Left lung (tissue), 10 donors: ENCODE measurements around the gene PRDM5. TPM values are rescaled to one million over a fixed set of nuclear protein-coding genes. Genes with fewer than 3 reads are reported as not detected.

ENCODE experiments used
- ATAC-seq: fragments of 200-7000 bp; cut with Tn5 transposase; one replicate; pipeline ENCODE4 v1.9.1; 2020; ENCODE audit warnings: moderate library complexity
- DNase-seq, 4 donors: peaks; one replicate each; pipeline ENCODE4 v3.0.0-alpha.2; 2013 to 2020
- H3K27ac ChIP-seq, 2 donors: fragments of 200-600 bp; sonication (generic) in 1 of 2; one replicate each; pipeline versions ENCODE4 v1.5.0 to v1.8.0; 2020 to 2021
- H3K27me3 ChIP-seq, 2 donors: fragments of 200-600 bp; sonication (generic) in 1 of 2; one replicate each; pipeline versions ENCODE4 v1.5.0 to v1.8.0; 2020 to 2021
- H3K36me3 ChIP-seq, 2 donors: fragments of 200-600 bp; sonication (generic) in 1 of 2; one replicate each; pipeline versions ENCODE4 v1.5.0 to v1.8.0; 2020 to 2021
- H3K4me1 ChIP-seq, 2 donors: fragments of 200-600 bp; one replicate each; pipeline ENCODE4 v1.8.0; 2021
- H3K4me3 ChIP-seq, 2 donors: fragments of 200-600 bp; sonication (generic) in 1 of 2; one replicate each; pipeline versions ENCODE4 v1.5.0 to v1.8.0; 2020 to 2021; ENCODE audit warnings: mild to moderate bottlenecking in 1 of 2
- H3K9me3 ChIP-seq, 2 donors: fragments of 200-600 bp; sonication (generic) in 1 of 2; one replicate each; pipeline versions ENCODE4 v1.5.0 to v1.8.0; 2020 to 2021
- intact Hi-C, 2 donors: fragments of 100-400 bp; cut with DNase I; formaldehyde crosslinking; loops; one replicate each; pipeline versions ENCODE4 v1.11.2 to v1.14.2; 2022
- polyA plus RNA-seq, 6 donors: library from polyadenylated mRNA; unstranded; fragments of 120-200 nt; gene quantifications; one replicate each; pipeline ENCODE4 v1.2.1, GENCODE V29; 2013; ENCODE audit not compliant: insufficient read length in 6 of 6
- total RNA-seq, 2 donors: library from RNA; stranded (reverse); fragmentation: NEBNext Ultra II Directional; extraction: Animal tissue kit (Norgen Biotek cat#: 25700); gene quantifications; one replicate each; pipeline ENCODE4 v1.2.1, GENCODE V29; 2021
- TF ChIP-seq, protein P1 (sequence below), 2 donors: fragments of 200-600 bp; sonication (generic) in 1 of 2; IDR thresholded peaks; one replicate each; pipeline versions ENCODE4 v1.5.0 to v1.8.0; 2021; ENCODE audit warnings: antibody characterized with exemption in 2 of 2
- donor health status: DM: no; HTN: yes; CAD: no.
- donor health status: DM: no; HTN: no; CAD: no.

The PRDM5 gene
- total and polyA plus RNA-seq, 8 donors = 12.1 to 35.1 (median 30.3) TPM

DNA sequence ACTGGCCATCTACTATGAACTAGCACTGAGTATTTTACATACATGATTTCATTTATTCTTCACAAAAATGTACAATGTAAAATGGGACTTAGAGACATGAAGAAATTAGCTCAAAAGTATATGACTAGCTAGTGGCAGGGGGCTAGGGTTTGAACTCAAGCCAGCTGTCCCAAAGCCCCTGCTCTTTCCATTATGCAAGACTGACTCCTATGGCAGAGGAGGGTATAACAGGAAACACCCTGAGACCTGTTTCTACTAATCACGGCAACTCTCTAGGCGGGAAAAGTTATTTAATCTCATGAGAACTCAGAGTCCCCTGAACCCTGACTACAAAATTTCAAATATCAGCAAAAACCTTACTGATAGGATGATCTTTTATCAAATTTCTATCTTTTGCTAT, 150.6 kb downstream of the PRDM5 start:
- TF ChIP-seq, protein P1, sequence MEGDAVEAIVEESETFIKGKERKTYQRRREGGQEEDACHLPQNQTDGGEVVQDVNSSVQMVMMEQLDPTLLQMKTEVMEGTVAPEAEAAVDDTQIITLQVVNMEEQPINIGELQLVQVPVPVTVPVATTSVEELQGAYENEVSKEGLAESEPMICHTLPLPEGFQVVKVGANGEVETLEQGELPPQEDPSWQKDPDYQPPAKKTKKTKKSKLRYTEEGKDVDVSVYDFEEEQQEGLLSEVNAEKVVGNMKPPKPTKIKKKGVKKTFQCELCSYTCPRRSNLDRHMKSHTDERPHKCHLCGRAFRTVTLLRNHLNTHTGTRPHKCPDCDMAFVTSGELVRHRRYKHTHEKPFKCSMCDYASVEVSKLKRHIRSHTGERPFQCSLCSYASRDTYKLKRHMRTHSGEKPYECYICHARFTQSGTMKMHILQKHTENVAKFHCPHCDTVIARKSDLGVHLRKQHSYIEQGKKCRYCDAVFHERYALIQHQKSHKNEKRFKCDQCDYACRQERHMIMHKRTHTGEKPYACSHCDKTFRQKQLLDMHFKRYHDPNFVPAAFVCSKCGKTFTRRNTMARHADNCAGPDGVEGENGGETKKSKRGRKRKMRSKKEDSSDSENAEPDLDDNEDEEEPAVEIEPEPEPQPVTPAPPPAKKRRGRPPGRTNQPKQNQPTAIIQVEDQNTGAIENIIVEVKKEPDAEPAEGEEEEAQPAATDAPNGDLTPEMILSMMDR (IDR thresholded peaks at IDR 0.05) = no peak
- Histone ChIP-seq H3K27me3 (no peaks in the 10 kb centered on the region), H3K27ac (no peak overlapping the region), H3K4me3 (no peak overlapping the region), H3K36me3 (no peaks in the 10 kb centered on the region), H3K4me1 (peaks cover 0 to 5% of the 10 kb centered on the region in 2 donors), H3K9me3 (no peaks in the 10 kb centered on the region)
- ATAC-seq = no peak
- no peak for DNase-seq
- intact Hi-C loops = no loop called here

DNA sequence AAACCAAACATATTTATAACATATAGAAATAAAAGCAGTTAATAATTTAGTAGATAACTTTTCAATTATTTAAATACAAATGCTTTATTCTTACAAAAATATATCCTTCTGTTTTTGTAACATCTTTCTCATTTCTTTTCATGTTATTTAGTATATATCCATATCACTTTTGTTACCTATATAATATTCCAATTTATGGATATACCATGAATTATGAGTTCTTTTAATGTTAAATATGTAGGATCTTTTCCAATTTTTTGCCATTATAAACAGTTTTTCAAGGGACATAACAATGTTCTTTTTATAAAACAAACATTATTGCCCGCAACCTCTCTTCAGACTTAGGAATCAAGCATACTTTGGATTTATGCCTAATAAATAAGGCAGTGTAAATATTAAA, 151.6 kb downstream of the PRDM5 start:
- H3K36me3 ChIP-seq = no peaks in the 10 kb centered on the region
- DNase-seq (no peak), ATAC-seq (no peak)
- TF ChIP-seq, protein P1 (IDR thresholded peaks at IDR 0.05) = no peak
- intact Hi-C loops = no loop called here
- no peak overlapping the region for H3K27ac ChIP-seq
- no peaks in the 10 kb centered on the region for H3K9me3 ChIP-seq
- no peaks in the 10 kb centered on the region for H3K27me3 ChIP-seq
- no peak overlapping the region for H3K4me3 ChIP-seq
- H3K4me1 ChIP-seq = peaks cover 0 to 5% of the 10 kb centered on the region in 2 donors

DNA sequence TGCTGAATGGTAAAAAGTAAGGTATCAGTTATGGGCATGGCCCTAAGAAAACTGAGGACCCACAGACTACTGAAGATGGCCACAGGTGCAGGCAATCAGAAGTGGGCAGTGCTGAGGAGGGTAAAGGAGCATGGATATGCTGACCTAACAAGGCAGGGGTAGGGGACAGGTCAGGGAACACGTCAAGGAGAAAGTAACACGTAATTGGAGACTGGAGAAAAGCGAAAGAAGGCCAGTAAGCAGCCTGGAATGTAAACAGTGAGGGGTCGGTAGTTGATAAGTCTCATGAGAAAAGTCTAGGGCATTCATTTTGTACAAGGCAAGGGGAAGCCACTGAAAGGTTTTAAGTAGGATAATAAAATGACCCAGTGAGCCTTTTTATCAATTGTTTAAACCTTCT, 153.3 kb downstream of the PRDM5 start:
- Histone ChIP-seq H3K36me3 (no peaks in the 10 kb centered on the region), H3K27me3 (no peaks in the 10 kb centered on the region), H3K4me1 (peaks cover 0 to 5% of the 10 kb centered on the region in 2 donors), H3K9me3 (no peaks in the 10 kb centered on the region), H3K4me3 (no peak overlapping the region), H3K27ac (no peak overlapping the region)
- intact Hi-C loops = no loop called here
- ATAC-seq = no peak
- TF ChIP-seq, protein P1 (IDR thresholded peaks at IDR 0.05) = no peak
- DNase-seq = no peak

DNA sequence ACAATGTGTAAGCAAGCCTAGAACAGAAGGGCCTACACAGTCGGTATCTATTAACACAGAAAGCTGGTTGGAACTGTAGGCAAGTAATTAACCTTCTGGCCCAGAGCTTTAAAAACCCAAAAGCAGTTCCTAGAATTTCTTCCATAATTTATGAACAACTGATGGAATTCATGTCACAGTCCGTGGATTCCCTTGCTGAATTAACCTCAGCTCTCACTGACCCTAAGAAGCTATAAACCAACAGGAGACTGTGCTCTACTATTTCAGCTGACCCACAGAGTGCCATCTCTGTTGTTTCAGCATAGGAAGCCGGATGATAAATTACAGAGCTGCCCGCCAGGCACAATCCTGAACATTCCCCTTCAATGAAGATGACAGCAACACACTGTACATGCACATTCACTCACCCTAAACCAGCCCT, 157.3 kb downstream of the PRDM5 start:
- TF ChIP-seq, protein P1 (IDR thresholded peaks at IDR 0.05) = no peak
- Histone ChIP-seq H3K9me3 (no peaks in the 10 kb centered on the region), H3K27me3 (no peaks in the 10 kb centered on the region), H3K4me3 (no peak overlapping the region), H3K36me3 (no peaks in the 10 kb centered on the region), H3K27ac (no peak overlapping the region), H3K4me1 (no peaks in the 10 kb centered on the region)
- intact Hi-C loops = no loop called here
- ATAC-seq (no peak), DNase-seq (no peak)

DNA sequence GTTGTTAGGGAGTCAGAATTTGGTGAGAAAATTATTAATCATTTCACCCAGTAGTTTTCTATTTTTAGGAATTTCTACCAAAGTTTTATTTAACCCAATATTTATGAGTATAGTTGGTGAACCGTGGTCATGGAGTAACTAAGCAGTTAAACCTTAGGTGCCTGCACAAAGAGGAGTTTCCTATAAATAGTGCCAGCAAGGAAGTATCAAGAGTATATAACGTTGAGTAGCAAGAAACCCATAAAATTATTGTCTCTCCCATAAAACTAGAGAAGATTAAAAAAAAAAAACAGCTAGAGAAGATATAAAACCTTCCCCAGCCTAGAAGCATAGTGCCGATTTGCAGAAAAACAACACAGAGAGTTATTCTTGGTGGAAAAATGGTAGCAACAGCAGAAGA, 158.9 kb downstream of the PRDM5 start:
- TF ChIP-seq, protein P1 (IDR thresholded peaks at IDR 0.05) = no peak
- no peaks in the 10 kb centered on the region for H3K9me3 ChIP-seq
- DNase-seq = no peak
- H3K36me3 ChIP-seq = no peaks in the 10 kb centered on the region
- no peaks in the 10 kb centered on the region for H3K4me1 ChIP-seq
- H3K27me3 ChIP-seq = no peaks in the 10 kb centered on the region
- intact Hi-C loops = no loop called here
- no peak for ATAC-seq
- H3K4me3 ChIP-seq = no peak overlapping the region
- H3K27ac ChIP-seq = no peak overlapping the region
